Mesendoderm (in vitro differentiated cells): ENCODE results near the gene TJP3.

Experiments used
- DNase-seq: peaks from one replicate; pipeline ENCODE4 v3.0.0; 2013
- H2AK5ac ChIP-seq: 2 replicates; pipeline ENCODE4 v1.6.1; 2013; ENCODE audit warnings: low read length, inconsistent platforms
- H2BK120ac ChIP-seq: 2 replicates; pipeline ENCODE4 v1.6.1; 2013; ENCODE audit warnings: low read depth, mild to moderate bottlenecking, low read length, moderate library complexity, mixed read lengths
- H2BK15ac ChIP-seq: replicated peaks from 2 replicates; pipeline ENCODE4 v1.6.1; 2013; ENCODE audit warnings: low read depth, mild to moderate bottlenecking, moderate library complexity
- H2BK5ac ChIP-seq: 2 replicates; pipeline ENCODE4 v1.6.1; 2013; ENCODE audit warnings: low read length, inconsistent platforms
- H3K18ac ChIP-seq: 2 replicates; pipeline ENCODE4 v1.6.1; 2013; ENCODE audit warnings: mild to moderate bottlenecking, low read length, mixed read lengths
- H3K23ac ChIP-seq: one replicate; pipeline ENCODE4 v1.6.1; 2013; ENCODE audit warnings: low read length
- H3K27ac ChIP-seq: 2 replicates; pipeline ENCODE4 v1.5.1; 2013; ENCODE audit warnings: low read depth, mild to moderate bottlenecking, inconsistent platforms, low read length, moderate library complexity
- H3K27me3 ChIP-seq: 2 replicates; pipeline ENCODE4 v1.6.1; 2013; ENCODE audit warnings: low read length, control low read depth, mild to moderate bottlenecking, inconsistent platforms; ENCODE audit not compliant: insufficient read depth, poor library complexity
- H3K36me3 ChIP-seq: 2 replicates; pipeline ENCODE4 v1.6.1; 2013; ENCODE audit warnings: low read length, inconsistent platforms; ENCODE audit not compliant: control insufficient read depth, insufficient read depth
- H3K4ac ChIP-seq: one replicate; pipeline ENCODE4 v1.6.1; 2013; ENCODE audit warnings: low read depth, mild to moderate bottlenecking, low read length, moderate library complexity
- H3K4me1 ChIP-seq: 2 replicates; pipeline ENCODE4 v1.6.1; 2013; ENCODE audit warnings: low read depth, low read length, inconsistent platforms; ENCODE audit not compliant: control insufficient read depth
- H3K4me2 ChIP-seq: 2 replicates; pipeline ENCODE4 v1.6.1; 2013; ENCODE audit warnings: low read length
- H3K4me3 ChIP-seq: 2 replicates; pipeline ENCODE4 v1.5.1; 2013; ENCODE audit warnings: mild to moderate bottlenecking, low read length
- H3K56ac ChIP-seq: one replicate; pipeline ENCODE4 v1.6.1; 2013; ENCODE audit warnings: low read length
- H3K79me1 ChIP-seq: 2 replicates; pipeline ENCODE4 v1.6.1; 2013; ENCODE audit warnings: low read length, inconsistent platforms
- H3K79me2 ChIP-seq: 2 replicates; pipeline ENCODE4 v1.6.1; 2013; ENCODE audit warnings: mild to moderate bottlenecking, low read length; ENCODE audit not compliant: control insufficient read depth, insufficient read depth
- H3K9ac ChIP-seq: 2 replicates; pipeline ENCODE4 v1.6.1; 2013; ENCODE audit warnings: low read length, inconsistent platforms
- H4K5ac ChIP-seq: one replicate; pipeline ENCODE4 v1.6.1; 2013; ENCODE audit warnings: low read length
- H4K8ac ChIP-seq: one replicate; pipeline ENCODE4 v1.6.1; 2013; ENCODE audit warnings: low read depth, mild to moderate bottlenecking, control low read depth, low read length, moderate library complexity
- WGBS: extraction: QIAGEN DNeasy Blood & Tissue Kit; methylation state at CpG from one replicate; pipeline ENCODE4 v1.1.7; 2013; ENCODE audit warnings: low lambda C conversion rate, missing lambda C conversion rate; ENCODE audit not compliant: insufficient coverage; ENCODE audit errors: extremely low coverage; 5-methylcytosine and 5-hydroxymethylcytosine counted together

TJP3 gene

GRCh38 chr19:3683405-3684053, 24.7 kb upstream of the TJP3 start:
- peaks cover 1% of the 10 kb centered on the region for H3K36me3 ChIP-seq
- no peak overlapping the region for H2BK120ac ChIP-seq
- peaks cover 14% of the 10 kb centered on the region for H3K79me1 ChIP-seq
- H3K4me2 ChIP-seq = no peak overlapping the region
- H3K79me2 ChIP-seq = peaks cover 4% of the 10 kb centered on the region
- no peak overlapping the region for H3K23ac ChIP-seq
- H2BK15ac ChIP-seq = no peak overlapping the region
- H3K4me3 ChIP-seq = no peak overlapping the region
- no peak overlapping the region for H4K5ac ChIP-seq
- H3K27ac ChIP-seq = peak overlapping the region; percentile 91
- peak overlapping the region; percentile 50 for H3K9ac ChIP-seq
- no peak overlapping the region for H4K8ac ChIP-seq
- peak overlapping the region; percentile 23 for H3K4ac ChIP-seq
- H3K4me1 ChIP-seq = peaks cover 15% of the 10 kb centered on the region
- DNase-seq = peak; percentile 98
- peak overlapping the region; percentile 41 for H3K18ac ChIP-seq
- H2AK5ac ChIP-seq = peak overlapping the region; percentile 89
- peak overlapping the region; percentile 95 for H2BK5ac ChIP-seq
- WGBS = no CpG with 5 or more reads among the region's 26 CpGs
- peak overlapping the region; percentile 85 for H3K56ac ChIP-seq
- H3K27me3 ChIP-seq = no peaks in the 10 kb centered on the region

GRCh38 chr19:3684054-3684816, 23.9 kb upstream of the TJP3 start:
- H3K27ac ChIP-seq = peak overlapping the region; percentile 91
- H3K36me3 ChIP-seq = peaks cover 1% of the 10 kb centered on the region
- no peak overlapping the region for H2BK15ac ChIP-seq
- peak overlapping the region; percentile 68 for H3K23ac ChIP-seq
- no peak overlapping the region for H4K8ac ChIP-seq
- H3K27me3 ChIP-seq = no peaks in the 10 kb centered on the region
- H3K79me2 ChIP-seq = peaks cover 5% of the 10 kb centered on the region
- peaks cover 13% of the 10 kb centered on the region for H3K79me1 ChIP-seq
- peak overlapping the region; percentile 95 for H2BK5ac ChIP-seq
- H3K4ac ChIP-seq = no peak overlapping the region
- H3K9ac ChIP-seq = peak overlapping the region; percentile 50
- WGBS = no CpG with 5 or more reads among the region's 23 CpGs
- H2AK5ac ChIP-seq = peak overlapping the region; percentile 78
- H2BK120ac ChIP-seq = no peak overlapping the region
- no peak overlapping the region for H3K4me2 ChIP-seq
- no peak overlapping the region for H3K4me3 ChIP-seq
- H4K5ac ChIP-seq = no peak overlapping the region
- H3K18ac ChIP-seq = peak overlapping the region; percentile 34
- DNase-seq = peak; percentile 89
- H3K4me1 ChIP-seq = peaks cover 15% of the 10 kb centered on the region
- H3K56ac ChIP-seq = peak overlapping the region; percentile 85

DNA sequence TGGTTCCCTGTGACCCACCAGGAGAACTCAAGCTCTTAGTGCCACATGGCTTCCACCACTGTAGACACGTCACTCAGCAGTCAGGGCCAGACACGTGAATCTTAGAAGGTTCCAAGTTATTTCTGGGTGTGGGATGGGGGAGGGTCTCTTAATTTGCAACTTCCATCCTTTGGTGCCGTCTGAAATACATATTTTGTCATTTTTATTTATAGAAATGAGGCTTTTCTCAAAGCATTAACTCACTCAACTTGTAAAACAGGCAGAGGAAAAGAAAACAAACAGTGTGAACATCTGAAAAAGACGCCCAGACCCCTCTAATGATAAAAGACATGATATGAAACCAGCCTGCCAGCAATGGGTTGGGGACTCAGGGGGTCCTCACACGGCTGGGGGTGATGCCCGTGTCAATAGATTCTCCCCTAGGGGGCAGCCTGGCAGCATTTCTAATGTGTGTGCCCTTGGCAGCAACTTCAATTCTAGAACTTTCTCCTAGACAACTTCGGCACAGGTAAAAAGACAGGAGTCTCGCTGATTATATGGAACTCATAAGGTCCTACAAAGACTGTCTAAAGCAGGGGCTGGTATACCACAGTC, 23.3 kb upstream of the TJP3 start:
- peak overlapping the region; percentile 23 for H2AK5ac ChIP-seq
- WGBS = no CpG with 5 or more reads among the region's 8 CpGs

DNA sequence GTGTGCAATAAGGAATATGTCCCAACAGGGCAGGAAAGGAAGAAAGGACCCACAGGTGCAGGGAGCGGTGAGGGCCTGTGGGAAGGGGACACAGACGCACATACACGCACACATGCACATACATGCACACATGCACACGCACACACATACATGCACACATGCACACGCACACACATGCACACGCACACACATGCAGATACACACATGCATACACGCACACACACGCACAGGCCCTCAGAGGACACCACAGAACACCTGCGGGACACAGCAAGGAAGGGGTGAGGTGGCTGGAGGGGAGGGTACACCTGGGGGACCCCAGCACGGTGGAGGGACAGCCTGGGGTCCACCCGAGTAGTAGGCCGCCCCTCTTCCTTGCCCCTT, 20.8 kb upstream of the TJP3 start:
- no peak overlapping the region for H3K4me3 ChIP-seq
- no peak for DNase-seq
- H3K18ac ChIP-seq = no peak overlapping the region
- H4K5ac ChIP-seq = no peak overlapping the region
- H2AK5ac ChIP-seq = no peak overlapping the region
- H3K23ac ChIP-seq = no peak overlapping the region
- H4K8ac ChIP-seq = no peak overlapping the region
- H2BK5ac ChIP-seq = no peak overlapping the region
- no peak overlapping the region for H2BK120ac ChIP-seq
- no peak overlapping the region for H3K27ac ChIP-seq
- peaks cover 19% of the 10 kb centered on the region for H3K79me2 ChIP-seq
- no peak overlapping the region for H3K4me2 ChIP-seq
- H3K56ac ChIP-seq = peak overlapping the region; percentile 79
- WGBS = no CpG with 5 or more reads among the region's 12 CpGs
- H3K9ac ChIP-seq = no peak overlapping the region
- H2BK15ac ChIP-seq = no peak overlapping the region
- H3K36me3 ChIP-seq = peaks cover 1% of the 10 kb centered on the region
- no peaks in the 10 kb centered on the region for H3K27me3 ChIP-seq
- H3K79me1 ChIP-seq = peaks cover 18% of the 10 kb centered on the region
- H3K4me1 ChIP-seq = peaks cover 13% of the 10 kb centered on the region
- no peak overlapping the region for H3K4ac ChIP-seq

More for the DNA sequence above, 23.3 kb upstream of the TJP3 start:
- Histone ChIP-seq H3K4me3 (no peak overlapping the region), H3K4me1 (peaks cover 15% of the 10 kb centered on the region), H2BK5ac (peak overlapping the region; percentile 3), H3K36me3 (peaks cover 1% of the 10 kb centered on the region), H4K8ac (no peak overlapping the region), H3K4ac (no peak overlapping the region), H4K5ac (no peak overlapping the region), H3K4me2 (no peak overlapping the region), H3K79me2 (peaks cover 7% of the 10 kb centered on the region), H3K56ac (no peak overlapping the region), H3K23ac (no peak overlapping the region), H3K79me1 (peaks cover 15% of the 10 kb centered on the region), H3K27me3 (no peaks in the 10 kb centered on the region), H2BK120ac (no peak overlapping the region), H3K27ac (peak overlapping the region; percentile 91), H3K18ac (no peak overlapping the region), H2BK15ac (no peak overlapping the region), H3K9ac (no peak overlapping the region)
- no peak for DNase-seq

GRCh38 chr19:3687774-3688706, 20.1 kb upstream of the TJP3 start:
- peak overlapping the region; percentile 46 for H3K27ac ChIP-seq
- no peak overlapping the region for H4K5ac ChIP-seq
- peak; percentile 58 for DNase-seq
- no CpG with 5 or more reads among the region's 55 CpGs for WGBS
- H4K8ac ChIP-seq = no peak overlapping the region
- no peak overlapping the region for H2BK120ac ChIP-seq
- H3K79me2 ChIP-seq = peaks cover 22% of the 10 kb centered on the region
- H3K4ac ChIP-seq = no peak overlapping the region
- H3K23ac ChIP-seq = no peak overlapping the region
- H3K9ac ChIP-seq = peak overlapping the region; percentile 53
- no peak overlapping the region for H2BK15ac ChIP-seq
- peak overlapping the region; percentile 1 for H3K18ac ChIP-seq
- no peak overlapping the region for H2AK5ac ChIP-seq
- H2BK5ac ChIP-seq = no peak overlapping the region
- no peaks in the 10 kb centered on the region for H3K27me3 ChIP-seq
- no peak overlapping the region for H3K4me3 ChIP-seq
- H3K4me2 ChIP-seq = peak overlapping the region; percentile 48
- H3K36me3 ChIP-seq = peaks cover 1% of the 10 kb centered on the region
- H3K4me1 ChIP-seq = peaks cover 12% of the 10 kb centered on the region
- peaks cover 19% of the 10 kb centered on the region for H3K79me1 ChIP-seq
- H3K56ac ChIP-seq = peak overlapping the region; percentile 79
